Mucosa of descending colon (tissue), 3 donors: ENCODE data around the gene SEC14L5. TPM values are rescaled to one million over a fixed set of nuclear protein-coding genes. Genes with fewer than 3 reads are reported as not detected.

Experiments used
- ATAC-seq: fragments of 200-7000 bp; cut with Tn5 transposase; one replicate; pipeline ENCODE4 v1.9.1; 2020; ENCODE audit warnings: mild to moderate bottlenecking, moderate library complexity
- DNase-seq, 3 donors: peaks; one replicate each; pipeline ENCODE4 v3.0.0-alpha.2; 2020
- H3K36me3 ChIP-seq: fragments of 200-600 bp; one replicate; pipeline ENCODE4 v1.8.0; 2021; ENCODE audit warnings: low read depth, mild to moderate bottlenecking
- H3K4me1 ChIP-seq: fragments of 200-600 bp; one replicate; pipeline ENCODE4 v1.8.0; 2021; ENCODE audit warnings: low read depth, mild to moderate bottlenecking
- H3K4me3 ChIP-seq: fragments of 200-600 bp; one replicate; pipeline ENCODE4 v1.8.0; 2021; ENCODE audit warnings: mild to moderate bottlenecking
- H3K9me3 ChIP-seq: fragments of 200-600 bp; one replicate; pipeline ENCODE4 v1.8.0; 2021; ENCODE audit warnings: mild to moderate bottlenecking
- intact Hi-C, 2 donors: fragments of 100-400 bp; cut with DNase I in 1 of 2; cut with micrococcal nuclease in 1 of 2; formaldehyde crosslinking; loops; one replicate each; pipeline versions ENCODE4 v1.11.0 to v1.11.1; 2022; cut with DNase I, micrococcal nuclease
- total RNA-seq, 3 donors: library from RNA; stranded (reverse); fragmentation: NEBNext Ultra II Directional in 2 of 3; extraction: Animal tissue kit (Norgen Biotek cat#: 25700) in 2 of 3; gene quantifications; one replicate each; pipeline versions ENCODE4 v1.2.1 to v1.2.4, GENCODE V29; 2021 to 2023
- TF ChIP-seq, protein P1 (sequence below): fragments of 200-600 bp; IDR thresholded peaks from one replicate; pipeline ENCODE4 v1.8.0; 2022; ENCODE audit warnings: antibody characterized with exemption, mild to moderate bottlenecking
- donor health status: DM: no; HTN: no; CAD: no; lungs with moderate emphysema.
- donor health status: DM: no; HTN: no; CAD: no.
- donor health status: DM: no; HTN: yes; CAD: no.

SEC14L5 gene
- total RNA-seq, 3 donors from 2014 or later, result 1.3 to 1.6 (median 1.4) TPM

DNA sequence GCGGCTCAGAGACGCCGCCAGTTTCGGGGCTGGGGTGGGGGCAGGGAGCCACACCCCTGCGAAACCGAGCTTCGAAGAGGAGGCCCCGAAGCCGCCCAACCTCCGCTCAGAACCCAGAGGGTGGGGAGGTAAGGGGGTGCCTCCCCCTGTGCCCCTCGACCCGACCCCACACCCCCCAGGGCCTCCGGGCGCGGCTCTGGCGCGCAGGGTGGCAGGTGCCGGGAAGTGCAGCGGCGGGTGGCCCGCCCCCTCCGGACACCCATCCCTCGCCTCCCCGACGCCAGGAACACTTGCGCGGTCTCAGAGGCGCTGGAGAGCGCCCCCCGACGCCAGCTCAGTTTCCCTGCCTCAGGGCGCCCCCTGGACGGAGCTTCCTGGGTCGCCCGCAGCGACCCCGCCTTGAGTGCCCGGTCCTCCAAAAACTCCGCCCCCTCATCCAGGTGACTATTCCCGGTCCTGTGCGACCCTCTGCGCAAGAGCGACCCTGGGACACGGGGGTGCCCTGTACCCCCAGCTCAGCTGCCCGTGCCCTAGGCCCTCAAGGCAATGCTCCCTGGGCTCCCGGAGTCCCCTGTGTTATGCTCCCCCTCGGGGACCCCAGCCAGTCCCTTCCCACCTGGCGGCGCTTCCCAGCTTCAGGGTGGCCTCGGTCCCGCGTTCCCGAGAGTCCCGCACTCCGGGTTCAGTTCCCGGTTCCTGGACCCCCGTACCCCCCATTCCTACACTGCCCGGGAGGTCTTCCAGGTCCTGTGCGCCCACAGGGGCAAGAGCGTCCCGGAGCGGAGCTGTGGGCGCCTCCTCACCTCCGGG, 21.7 kb upstream of the SEC14L5 start:
- intact Hi-C loops, result no loop called here
- ATAC-seq (peak; percentile 49), DNase-seq (peak; percentile 47 to 71 (median 68))
- Histone ChIP-seq H3K36me3 (no peaks in the 10 kb centered on the region), H3K4me3 (peak overlapping the region; percentile 29), H3K9me3 (no peaks in the 10 kb centered on the region), H3K4me1 (peaks cover 11% of the 10 kb centered on the region)
- TF ChIP-seq, protein P1, sequence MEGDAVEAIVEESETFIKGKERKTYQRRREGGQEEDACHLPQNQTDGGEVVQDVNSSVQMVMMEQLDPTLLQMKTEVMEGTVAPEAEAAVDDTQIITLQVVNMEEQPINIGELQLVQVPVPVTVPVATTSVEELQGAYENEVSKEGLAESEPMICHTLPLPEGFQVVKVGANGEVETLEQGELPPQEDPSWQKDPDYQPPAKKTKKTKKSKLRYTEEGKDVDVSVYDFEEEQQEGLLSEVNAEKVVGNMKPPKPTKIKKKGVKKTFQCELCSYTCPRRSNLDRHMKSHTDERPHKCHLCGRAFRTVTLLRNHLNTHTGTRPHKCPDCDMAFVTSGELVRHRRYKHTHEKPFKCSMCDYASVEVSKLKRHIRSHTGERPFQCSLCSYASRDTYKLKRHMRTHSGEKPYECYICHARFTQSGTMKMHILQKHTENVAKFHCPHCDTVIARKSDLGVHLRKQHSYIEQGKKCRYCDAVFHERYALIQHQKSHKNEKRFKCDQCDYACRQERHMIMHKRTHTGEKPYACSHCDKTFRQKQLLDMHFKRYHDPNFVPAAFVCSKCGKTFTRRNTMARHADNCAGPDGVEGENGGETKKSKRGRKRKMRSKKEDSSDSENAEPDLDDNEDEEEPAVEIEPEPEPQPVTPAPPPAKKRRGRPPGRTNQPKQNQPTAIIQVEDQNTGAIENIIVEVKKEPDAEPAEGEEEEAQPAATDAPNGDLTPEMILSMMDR, result peak; percentile 26

DNA sequence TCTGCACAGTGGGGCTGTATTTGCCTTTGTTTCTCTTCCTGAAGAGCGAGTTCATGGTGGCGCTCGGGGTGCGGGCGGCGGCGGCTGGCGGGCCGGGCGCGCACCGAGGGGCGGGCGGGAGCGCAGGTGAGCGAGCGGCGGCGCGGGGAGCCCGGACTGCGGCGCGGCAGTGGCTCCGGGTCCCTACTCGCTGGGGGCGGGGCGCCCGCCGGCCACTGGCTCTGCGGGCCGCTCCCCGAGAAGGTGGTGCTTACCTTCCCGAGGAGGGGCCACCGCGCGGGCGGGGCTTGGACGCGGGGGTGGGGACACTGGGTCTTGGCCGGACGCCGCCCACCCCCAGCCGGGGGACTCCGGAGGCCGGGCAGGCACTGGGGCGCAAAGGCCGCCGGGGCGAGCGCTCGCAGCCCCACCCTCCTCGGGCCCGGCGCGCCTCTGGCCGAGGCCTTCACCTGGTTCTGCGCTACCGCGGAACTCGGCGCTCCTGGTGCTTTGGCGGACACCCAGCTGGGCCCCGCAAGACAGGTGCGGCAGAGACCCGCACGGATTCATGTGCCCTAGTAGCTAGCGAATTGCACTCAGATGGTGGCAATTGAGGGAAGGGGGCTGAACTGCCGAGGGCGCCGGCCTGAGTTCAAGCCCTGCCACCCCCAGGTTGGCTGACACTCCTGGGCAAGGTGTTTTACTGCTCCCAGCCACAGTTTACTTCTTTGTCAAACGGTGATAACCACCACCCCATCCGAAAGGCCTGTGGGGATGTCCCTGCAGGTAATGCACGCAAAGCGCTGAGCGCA, 20.9 kb upstream of the SEC14L5 start, which contains the start of gene PPL:
Gene PPL, minus strand, starts transcription at position 158 of the 791 bp plus-strand sequence. Its CDS starts 103 bp downstream, at position 55.
- TF ChIP-seq, protein P1, result no peak

DNA sequence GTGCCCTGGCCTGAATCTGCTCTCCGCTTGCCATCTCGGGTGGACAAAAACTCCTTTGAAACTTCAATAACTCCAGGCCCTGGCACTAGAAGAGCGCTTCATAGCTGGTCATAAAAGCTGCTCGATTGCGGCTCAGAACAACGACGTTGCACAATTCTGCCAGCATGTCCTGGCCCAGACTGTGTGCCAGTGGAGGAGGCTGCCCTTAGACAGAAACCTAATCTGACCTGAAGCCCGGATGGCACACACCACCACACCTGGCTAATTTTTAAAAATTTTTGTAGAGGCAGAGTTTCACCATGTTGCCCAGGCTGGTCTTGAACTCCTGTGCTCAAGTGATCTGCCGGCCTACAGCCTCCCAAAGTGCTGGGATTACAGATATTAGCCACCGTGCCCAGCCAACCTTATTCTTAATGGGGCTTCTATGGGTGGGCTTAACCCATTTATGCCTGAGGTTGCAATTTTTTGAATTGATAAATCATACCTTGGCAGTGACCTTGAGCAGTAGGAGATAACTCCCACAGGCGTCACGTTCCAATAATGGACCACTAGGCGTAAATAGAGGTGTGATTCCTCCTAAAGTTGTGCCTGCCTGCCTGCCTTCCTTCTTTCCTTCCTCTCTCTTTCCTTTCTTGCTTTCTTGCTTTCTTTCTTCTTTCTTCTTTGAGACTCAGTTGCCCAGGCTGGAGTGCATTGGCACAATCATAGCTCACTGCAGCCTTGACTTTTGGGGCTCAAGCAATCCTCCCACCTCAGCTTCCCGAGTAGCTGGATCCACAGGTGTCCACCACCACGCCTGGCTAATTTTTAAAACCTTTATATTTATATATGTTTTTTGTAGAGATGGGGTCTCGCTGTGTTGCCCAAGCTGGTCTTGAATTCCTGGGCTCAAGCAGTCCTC, 20.1 kb upstream of the SEC14L5 start:
- TF ChIP-seq, protein P1, result no peak
- intact Hi-C loops, result no loop called here
- peaks cover 11% of the 10 kb centered on the region for H3K4me1 ChIP-seq
- ATAC-seq (peak; percentile 61), DNase-seq (peak in 1 of 3 donors; percentile 51)
- no peak overlapping the region for H3K4me3 ChIP-seq
- no peaks in the 10 kb centered on the region for H3K9me3 ChIP-seq
- no peaks in the 10 kb centered on the region for H3K36me3 ChIP-seq

More for the DNA sequence above, 20.9 kb upstream of the SEC14L5 start, which contains the start of gene PPL:
- Histone ChIP-seq H3K4me1 (peaks cover 11% of the 10 kb centered on the region), H3K9me3 (no peaks in the 10 kb centered on the region), H3K36me3 (no peaks in the 10 kb centered on the region), H3K4me3 (peak within 1 kb of the TSS; percentile 29)
- DNase-seq, result peak; percentile 93 to 98 (median 95)
- intact Hi-C loops, result no loop called here
- peak; percentile 93 for ATAC-seq

DNA sequence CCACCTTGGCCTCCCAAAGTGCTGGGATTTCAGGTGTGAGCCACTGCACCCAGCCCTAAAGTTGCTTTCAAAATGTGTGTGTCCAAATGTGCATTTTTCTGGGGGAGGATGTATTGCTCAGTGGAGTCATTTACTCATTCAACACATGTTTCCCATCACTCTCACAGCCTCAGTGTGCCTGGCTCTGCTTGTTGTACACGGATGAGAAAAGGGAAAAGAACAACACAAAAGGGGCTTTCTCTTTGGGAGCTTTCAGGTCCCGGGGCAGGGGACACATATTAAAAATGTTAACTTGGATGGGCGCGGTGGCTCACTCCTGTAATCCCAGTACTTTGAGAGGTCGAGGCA, 19.5 kb upstream of the SEC14L5 start:
- no peaks in the 10 kb centered on the region for H3K9me3 ChIP-seq
- no peak for ATAC-seq

More for the DNA sequence above, 19.5 kb upstream of the SEC14L5 start:
- Histone ChIP-seq H3K4me1 (peaks cover 11% of the 10 kb centered on the region), H3K4me3 (no peak overlapping the region), H3K36me3 (no peaks in the 10 kb centered on the region)
- DNase-seq, result no peak
- TF ChIP-seq, protein P1, result no peak
- intact Hi-C loops, result no loop called here
